Activated CD8-positive, alpha-beta memory T cell treated with anti-CD3 and anti-CD28 coated beads, Interleukin-2, amount 50 U/mL, for 1 hour (primary cell): ENCODE results near the gene TRIM66.
"Not testable (repeated sequence)": the region's sequence is repeated elsewhere in the genome, so short reads cannot be mapped to it uniquely, and the experiment has no call there.

ENCODE experiments used
- DNase-seq: peaks from one replicate; pipeline ENCODE4 v3.0.0-alpha.2; 2020; ENCODE audit errors: extremely low read depth

Gene TRIM66

DNA sequence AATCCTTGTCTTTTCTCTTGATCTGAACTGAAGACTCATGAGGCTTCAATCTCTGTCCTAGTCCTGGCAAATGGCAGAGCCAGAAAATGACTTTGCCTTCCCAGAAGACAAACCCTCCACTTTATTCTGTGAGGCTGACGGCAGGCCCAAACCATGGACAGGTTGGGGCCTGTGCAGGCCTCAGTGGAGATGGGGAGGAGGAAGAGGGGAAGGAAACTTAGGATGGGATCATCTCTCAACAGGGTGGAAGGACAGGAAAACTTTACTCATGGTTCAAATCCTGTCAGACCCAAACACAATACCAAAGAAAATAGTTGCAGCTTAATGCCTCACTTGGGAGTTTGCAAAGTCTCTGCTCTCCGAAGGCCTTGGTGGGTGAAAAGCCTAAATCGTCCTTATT lies 10.0 kb upstream of the TRIM66 start:
- DNase-seq = no peak

DNA sequence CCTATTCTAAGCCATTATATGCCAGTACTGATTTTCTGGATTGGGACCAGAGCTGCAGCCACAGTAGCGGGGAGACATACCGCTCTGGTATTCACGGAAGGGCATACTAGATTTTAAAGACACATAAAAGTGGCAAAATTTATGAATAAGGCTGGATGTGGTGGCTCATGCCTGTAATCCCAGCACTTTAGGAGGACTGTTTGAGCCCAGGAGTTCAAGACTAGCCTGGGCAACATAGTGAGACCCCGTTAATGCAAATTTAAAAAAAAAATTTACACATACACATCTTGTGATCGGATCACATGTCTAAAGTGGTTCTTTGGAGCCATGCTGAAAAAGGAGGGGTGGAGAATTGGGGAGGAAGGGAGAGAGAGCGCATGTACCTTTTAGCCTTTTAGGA lies 9.1 kb upstream of the TRIM66 start:
- DNase-seq = no peak

DNA sequence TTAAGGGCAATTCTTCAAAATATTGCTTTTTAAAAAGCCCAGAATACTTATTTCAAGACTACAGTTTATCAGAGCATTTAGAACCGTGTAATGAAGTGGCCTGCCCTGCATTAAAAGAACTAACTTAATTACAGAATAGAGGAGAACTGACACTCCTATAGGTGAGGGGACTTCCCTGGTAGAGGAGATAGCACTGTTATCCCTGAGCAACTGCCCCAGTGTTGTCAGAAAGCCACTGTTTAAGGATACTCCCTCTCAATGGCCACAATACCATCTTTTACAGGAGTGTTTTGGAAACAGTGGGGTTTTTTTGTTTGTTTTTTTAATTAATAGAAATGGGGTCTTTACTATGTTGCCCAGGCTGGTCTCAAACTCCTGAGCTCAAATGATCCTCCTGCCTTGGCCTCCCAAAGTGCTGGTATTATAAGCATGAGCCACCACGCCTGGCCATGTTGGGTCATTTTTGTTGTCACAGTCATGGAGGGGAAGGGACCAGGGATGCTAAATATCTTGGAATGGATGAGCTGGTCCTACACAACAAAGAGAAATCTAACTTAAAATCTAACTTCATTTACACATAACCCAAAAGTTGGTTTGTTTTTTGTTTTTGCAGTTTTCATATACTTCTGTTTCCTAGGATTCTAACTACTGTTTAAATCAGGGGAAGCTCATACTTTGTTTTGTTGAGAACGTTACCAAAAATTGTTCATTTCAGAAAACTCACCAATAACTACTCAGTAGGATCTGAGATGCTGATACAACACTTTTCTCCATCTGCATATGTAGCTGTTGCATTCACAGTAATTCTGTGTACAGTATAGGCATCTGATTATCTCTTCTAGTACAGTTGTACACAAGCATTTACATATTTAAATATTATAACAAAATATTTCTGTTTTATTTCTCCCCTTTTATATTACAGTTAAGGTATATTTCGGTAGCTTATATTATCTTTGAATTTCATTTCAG lies 8.2 kb upstream of the TRIM66 start:
- DNase-seq = no peak

DNA sequence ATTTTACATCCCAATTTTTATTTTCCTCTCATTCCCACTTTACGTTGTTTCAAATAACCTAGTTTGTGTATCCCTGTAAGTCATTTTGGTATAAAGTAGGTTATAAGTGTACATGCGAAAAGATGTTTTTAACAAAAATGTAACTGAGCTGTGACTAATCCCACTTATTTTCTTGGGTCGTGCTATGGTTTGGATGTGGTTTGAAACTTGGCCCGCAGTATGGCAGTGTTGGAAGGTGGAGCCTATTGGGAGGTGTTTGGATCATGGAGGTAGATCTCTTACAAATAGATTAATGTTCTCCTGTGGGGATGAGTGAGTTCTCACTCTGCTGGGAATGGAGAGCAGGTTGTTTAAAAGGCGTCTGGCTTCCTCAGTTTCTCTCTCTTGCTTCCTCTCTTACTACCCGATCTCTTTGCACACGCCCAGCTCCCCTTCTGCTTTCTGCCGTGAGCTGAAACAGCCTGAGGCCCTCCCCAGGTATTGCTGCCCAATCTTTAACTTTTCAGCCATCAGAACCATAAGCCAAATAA lies 7.3 kb upstream of the TRIM66 start:
- no peak for DNase-seq

DNA sequence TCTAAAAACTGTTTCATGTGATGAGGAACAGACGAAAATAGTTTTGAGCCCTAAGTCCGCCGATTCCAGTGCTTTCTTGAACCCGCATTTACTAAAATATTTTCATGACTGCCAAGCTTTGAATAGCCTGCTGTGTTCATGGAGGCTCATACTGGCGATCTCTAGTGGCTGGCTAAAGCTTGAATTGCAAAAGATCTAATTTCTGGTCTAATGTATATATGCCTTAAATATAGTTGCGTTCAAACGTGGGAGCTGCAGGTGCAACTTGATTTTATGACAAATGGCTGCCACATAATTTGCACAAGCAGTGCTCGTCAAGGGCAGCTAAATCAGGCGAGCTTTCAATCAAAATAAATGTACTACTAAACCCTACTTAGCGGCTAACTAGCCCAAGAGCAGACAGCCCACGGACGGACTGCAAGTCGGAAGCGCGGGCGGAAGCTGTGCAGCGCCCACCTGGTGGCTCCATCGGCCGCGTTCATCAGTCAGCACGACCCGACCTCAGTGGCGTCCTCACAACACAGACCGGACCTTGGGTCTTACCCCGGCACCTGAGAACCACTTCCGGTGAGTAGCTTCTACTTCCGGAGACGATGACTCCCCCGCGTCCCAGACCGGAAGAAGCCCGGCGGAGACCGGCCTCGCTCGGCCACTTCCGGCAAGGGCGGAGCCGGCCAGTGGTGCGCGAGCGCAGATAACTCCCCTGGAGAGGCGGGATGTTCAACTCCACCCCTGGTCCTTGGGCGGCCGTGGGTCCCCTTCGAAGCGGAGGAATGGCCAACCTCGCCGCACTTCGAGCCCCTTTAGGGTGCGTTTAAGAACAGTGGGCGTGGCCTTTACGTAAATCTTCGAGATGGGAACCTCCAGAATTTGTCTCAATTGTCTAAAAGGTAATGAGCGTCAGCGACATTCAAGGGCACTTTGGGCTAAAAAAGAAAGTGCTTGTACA lies 6.2 kb upstream of the TRIM66 start:
- peak; percentile 45 for DNase-seq

DNA sequence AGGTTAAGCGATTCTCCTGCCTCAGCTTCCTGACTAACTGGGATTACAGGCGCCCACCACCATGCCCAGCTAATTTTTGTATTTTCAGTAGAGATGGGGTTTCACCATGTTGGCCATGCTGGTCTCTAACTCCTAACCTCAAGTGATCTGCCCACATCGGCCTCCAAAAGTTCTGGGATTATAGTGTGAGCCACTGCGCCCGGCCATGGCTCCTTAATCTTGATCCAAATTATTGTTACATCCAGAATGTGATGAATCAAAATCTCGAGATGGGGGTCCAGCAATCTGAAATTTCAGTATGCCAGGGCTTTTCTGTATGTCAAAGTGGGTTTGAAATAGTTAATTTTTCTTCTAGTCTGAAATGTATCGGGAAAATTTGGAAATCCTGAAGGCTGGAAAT lies 3.9 kb upstream of the TRIM66 start:
- no peak for DNase-seq

DNA sequence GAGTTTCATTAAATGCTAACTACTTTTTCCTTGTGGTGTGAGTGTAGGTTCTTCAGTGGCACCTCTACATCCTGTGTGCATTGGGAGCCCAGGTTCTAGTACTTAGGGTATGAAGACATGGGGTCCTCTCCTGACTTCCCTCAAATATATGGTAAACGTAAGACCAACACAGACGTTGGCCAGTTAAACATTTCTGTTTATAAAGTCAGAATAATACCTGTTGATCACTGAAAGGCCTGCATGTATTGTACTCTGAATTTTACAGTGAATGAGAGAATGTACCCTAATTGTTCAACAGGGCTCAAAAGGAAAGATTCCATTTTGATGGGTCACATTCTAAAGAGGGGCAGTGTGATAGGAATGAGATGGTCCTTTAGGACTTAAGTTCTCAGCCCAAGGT lies 3.4 kb upstream of the TRIM66 start:
- no peak for DNase-seq

DNA sequence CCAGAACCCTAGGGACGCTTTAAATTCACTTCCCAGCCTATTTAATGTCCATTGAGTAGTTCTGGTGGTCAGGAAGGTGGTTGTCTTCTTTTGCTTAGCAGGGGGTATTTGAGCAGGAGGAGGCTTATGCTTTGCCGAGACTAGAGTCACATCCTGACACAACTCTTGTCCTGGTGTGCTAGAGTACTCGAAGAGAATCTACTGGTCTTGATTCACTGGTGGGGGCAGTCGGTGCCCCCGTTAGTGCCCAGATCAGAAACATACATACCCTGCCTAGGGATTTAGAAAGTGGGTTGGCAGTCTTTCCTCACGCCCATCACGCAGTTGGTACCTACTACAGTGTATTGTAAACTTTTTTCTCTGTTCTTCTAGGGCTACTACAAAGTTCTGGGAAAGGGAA lies 2.8 kb upstream of the TRIM66 start:
- no peak for DNase-seq

DNA sequence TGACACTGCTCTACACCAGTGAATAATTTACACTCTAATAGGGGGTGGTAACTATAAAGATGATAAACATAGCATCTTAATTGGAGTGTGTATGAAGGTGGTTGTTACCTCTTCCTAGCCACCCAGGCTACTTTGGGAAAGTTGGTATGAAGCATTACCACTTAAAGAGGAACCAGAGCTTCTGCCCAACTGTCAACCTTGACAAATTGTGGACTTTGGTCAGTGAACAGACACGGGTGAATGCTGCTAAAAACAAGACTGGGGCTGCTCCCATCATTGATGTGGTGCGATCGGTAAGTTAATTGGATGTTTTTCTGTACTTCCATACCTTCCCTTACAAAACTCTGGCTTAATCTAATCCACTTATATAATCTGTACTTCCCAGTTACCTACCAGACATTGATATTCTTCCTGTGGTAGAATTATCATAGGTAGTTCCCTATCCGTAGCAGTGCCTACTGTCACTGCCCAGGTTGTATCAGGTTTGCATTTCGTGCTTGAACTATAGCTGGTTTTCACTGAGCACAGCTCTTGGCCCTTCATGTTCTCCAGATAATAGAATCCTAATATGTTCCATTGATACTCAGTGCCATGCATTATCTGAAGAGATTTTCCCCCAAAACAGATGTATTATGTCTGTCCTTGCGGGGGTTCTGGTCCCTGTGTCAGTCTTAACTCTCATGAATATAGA lies 2.3 kb upstream of the TRIM66 start:
- no peak for DNase-seq

DNA sequence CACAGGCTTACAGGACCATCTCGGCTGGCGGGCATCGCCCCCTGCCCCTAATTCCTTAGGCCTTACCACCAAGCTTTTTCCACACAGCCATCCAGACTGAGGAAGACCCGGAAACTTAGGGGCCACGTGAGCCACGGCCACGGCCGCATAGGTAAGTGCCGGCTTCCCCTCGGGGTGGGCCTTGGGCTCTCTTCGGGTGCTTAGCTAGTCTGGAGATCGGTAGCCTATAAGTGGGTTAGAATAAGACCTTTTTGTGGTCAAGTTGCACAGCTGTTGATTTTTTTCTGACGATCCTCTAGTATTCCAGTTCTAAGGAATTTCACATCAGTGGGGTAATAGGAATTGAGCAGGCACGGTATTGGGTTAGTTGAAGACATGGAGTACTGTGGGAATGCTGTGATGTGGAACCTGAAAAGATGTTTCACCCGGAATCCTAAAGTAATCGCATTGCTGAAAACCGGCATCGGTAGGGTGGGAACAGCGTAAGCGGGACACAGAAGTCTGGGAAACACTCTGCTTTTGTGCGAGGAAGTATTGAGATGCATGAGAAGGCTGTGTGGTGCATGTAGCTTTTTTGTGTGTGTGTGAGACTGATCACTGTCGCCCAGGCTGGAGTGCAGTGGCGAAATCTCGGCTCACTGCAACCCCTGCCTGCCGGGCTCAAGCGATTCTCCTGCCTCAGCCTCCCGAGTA lies 796 bp upstream of the TRIM66 start:
- DNase-seq = no peak

DNA sequence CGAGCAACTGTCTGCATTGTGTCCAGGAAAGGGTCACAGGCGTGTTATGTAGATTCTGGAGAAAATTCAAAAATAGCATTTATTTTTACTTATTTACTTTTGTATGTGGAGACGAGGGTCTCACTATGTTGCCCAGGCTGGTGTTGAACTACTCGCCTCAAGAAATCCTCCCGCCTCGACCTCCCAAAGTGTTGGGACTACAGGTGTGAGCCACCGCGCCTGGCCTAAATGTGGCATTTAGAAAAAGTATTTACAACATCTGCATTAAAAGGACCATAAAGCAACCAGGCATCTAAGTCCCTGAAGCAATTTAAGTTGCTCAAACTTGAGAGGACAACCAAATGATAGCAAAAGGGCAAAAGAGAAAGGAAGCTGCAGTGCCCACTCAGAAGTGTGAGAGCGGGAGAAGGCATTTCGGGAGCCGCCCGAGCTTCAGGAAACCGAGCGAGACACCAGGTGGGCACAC lies 595 bp downstream of the TRIM66 start:
- DNase-seq = no peak

DNA sequence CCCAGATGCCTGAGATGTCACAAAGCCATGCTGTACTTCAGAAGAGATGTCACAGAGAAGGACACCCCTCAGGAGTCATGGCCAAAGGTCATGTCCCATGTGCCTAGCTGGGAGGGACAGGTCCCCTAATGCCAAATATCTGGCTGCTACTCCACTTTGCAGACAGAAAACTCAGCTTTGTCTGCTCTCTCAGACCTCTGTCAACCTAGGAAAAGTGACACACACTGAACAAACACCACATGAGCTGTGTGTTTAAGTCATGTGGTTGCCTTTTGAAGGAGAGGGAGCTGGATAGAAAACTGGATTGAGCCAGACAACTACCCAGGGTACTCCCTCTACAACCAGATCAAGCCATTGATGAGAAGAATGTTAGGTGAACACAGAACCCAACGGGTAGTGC lies 3.5 kb downstream of the TRIM66 start:
- DNase-seq = no peak

DNA sequence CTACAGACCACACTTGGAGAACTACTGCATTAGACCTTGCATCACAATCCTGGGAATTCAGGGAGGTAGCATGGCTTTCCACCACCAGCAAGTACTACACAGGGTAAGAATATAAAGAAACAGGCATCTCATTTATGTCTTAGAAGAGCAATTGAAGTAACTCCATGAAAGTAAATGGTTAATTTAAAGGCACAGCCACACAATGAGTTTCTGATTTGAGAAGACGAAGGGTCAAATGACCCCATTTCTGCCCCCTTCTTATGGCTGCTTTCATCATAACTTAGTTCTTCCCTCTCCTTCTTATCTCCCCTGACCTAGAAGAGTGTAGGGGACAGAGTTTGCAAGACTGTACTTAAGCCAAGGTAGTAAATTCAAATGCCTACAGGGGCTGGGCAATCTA lies 6.0 kb downstream of the TRIM66 start:
- no peak for DNase-seq

DNA sequence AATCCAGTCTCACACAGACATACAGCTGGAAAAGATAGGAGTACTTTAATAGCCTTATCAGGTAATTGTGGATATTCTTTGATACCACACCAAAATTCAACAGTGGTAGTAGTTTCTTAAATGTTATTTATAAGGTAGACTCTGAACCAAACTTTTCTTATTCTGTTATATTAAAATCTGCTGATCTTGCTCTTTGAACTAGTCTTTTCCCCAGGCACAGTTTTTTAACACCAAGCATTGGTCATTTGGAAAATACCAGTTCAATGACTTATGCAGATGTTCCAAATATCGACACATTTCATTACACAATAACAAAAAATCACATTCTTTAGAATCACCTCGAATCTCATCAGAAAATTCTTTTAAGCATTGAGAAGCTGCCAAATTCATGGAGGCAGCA lies 7.6 kb downstream of the TRIM66 start:
- DNase-seq = no peak

DNA sequence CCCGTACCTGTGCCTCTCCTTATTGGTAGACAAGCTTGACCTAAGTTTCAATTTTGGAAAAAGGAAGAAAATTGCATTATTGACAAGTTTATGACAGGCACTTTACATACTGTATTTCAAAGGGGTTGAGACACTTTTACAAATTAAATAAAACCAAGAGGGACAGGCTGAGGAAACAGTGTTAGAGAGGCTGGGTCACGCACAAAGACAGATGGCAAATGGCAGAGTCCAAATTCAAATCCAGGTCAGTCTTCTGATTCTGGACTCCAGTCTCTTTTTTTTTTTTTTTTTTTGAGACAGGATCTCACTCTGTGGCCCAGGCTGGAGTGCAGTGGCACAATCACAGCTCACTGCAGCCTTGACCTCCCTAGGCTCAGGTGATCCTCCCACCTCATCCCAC lies 10.1 kb downstream of the TRIM66 start:
- no peak for DNase-seq

DNA sequence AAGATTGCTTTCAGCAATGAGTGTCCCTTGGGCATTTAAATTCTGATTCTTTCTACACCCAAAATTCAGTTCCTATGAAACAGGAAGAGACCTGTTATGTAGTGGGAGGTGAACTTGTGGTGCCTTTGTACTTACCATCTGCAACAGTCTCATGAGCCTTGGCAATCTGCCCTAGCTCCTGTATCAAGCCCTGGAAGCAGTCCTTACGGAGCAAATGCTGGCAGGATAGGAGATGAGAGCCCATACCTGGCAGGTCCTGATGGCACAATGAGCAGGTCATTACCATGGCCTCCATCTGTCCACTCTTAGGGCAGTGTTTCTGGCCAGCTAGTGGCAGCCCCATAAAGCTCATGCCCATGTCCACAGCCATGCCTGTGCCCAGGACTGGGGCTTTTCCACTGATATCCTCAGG lies 10.8 kb downstream of the TRIM66 start:
- DNase-seq = no peak

DNA sequence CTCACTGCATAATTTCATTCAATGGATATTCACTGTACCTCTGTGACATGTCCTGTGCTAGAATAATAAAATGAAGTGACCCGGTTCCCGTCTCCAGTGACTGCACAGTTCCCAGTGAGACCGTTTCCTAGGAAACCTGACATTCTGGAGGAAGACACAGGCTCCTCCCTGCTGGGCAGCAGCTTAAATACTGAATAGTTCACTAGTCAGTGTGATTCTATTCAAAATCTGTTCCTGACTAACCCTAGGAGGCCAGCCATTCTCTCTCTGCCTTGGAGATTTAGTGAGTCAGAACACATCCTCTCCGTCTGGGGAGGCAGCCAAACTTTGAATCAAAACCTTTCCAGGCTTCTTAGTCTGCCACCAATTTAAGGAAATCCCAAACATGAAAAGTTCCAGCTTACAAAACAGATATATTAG lies 11.3 kb downstream of the TRIM66 start:
- DNase-seq = no peak

DNA sequence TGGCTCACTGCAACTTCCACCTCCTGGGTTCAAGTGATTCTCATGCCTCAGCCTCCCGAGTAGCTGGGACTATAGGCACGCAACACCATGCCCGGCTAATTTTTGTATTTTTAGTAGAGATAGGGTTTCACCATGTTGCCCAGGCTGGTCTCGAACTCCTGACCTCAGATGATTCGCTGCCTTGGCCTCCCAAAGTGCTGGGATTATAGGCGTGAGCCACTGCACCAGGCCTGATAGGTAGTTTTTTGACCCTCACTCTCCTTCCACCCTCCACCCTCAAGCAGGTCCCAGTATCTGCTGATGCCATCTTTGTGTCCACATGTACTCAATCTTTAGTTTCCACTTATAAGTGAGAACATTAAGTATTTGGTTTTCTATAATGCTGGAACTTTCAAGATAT lies 12.4 kb downstream of the TRIM66 start:
- not testable (repeated sequence) for DNase-seq

DNA sequence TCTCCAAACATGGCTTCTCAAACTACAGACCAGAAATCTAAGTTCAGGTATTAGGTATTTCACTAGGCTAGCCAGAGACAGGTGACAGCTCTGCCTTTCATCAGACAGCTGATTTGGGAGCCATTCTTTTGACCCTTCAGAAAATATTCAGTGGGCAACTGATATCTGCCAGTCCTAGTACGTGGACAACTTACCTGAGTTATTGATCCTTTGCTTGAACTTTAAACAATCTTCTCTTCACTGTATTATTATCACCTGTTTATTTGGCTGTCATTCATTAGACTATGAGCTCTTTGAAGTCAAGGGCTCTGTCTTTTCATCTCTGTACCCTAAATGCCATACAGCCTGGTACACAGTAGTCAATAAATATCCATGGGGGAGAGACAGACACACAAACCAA lies 17.2 kb downstream of the TRIM66 start:
- no peak for DNase-seq

DNA sequence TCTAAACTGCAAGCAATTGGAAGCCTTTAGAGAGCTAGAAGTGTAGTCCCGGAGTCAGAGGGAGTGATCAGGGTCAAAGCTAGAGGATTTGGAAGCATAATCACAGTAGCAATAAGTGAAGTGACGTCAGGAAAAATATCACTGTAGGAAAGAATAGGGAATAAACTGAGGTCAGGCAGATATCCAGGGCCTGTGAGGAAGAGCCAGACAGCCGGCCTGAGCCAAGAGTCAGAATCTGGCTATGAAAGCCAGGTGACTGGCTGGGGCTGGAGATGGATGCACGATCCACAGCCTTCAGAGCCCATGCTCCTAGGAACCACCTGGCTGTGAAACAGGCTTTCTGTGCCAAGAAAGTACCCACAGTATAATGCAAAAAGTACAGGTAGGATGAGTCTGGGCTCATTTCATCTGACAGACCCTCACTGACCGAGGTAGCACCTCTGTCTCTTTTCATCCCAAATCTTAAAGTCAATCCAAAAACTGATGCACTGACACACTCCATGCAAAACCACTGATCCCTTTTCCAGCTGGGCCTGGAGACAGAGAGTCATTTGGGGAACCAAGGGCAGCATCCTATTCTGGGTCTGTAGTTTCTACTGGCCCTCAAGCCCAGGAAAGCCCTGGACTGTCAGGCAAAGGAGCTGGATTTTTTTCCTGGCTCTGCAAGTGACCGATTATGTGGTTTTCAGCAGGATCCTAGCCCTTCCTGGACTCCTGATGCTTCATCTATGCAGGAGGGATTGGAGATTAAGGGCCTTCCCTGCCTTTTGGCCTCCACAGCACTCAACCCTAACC lies 21.3 kb downstream of the TRIM66 start:
- DNase-seq = no peak
